ENCODE data around the gene NECTIN1. TPM values are rescaled to one million over a fixed set of nuclear protein-coding genes. Genes with fewer than 3 reads are reported as not detected.

Gene NECTIN1
- total RNA-seq, 1 experiment from 2014 or later, result 23.8 TPM

DNA sequence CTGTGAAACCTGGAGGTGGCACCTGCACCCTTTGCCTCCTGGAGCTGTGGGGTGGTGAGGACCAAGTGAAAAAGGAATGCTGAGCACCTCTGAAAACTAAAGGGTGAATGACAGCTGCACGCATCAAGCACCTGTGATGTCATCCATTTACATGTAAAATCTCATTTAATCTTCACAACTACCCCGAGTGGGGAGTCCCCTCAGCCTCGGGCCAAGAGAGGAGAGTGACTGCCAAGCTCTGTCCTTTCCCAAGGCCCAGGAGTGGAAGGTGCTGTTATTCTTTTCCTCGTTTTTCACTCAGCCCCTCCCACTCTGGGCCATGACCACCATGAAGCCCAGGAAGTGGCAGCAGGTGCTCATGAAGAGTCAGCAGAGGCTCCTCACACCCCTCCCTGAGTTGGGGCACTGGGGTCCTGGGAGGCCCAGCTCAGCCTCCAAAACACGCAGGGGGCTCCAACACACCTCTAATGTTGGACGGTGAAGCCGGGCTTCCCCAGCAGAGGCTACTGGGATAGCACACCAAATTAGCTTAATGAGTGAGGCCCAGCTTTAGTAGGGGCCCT, 35.7 kb downstream of the NECTIN1 start:
- Histone ChIP-seq H4K20me1 (ENCODE audit: insufficient read depth) (no peaks in the 10 kb centered on the region), H2AFZ (ENCODE audit: low read depth, low read length, poor library complexity, severe bottlenecking) (no peak overlapping the region), H3K4me3 (replicated peaks in 1 of 2; ENCODE audit: low read depth in 1 of 2, low read length in 2 of 2) (no peak overlapping the region), H3K36me3 (ENCODE audit: control insufficient read depth in 1 of 2, insufficient read depth in 2 of 2, low read length in 2 of 2) (no peaks in the 10 kb centered on the region), H3K4me1 (ENCODE audit: control insufficient read depth in 1 of 2, insufficient read depth in 2 of 2, low read length in 2 of 2) (peaks cover 61 to 74% of the 10 kb centered on the region in 2 experiments), H3K79me2 (ENCODE audit: insufficient read depth, low read length) (peaks cover 16% of the 10 kb centered on the region; the same call in 1 of the 2 replicates), H3K9ac (ENCODE audit: low read length) (no peak overlapping the region), H3K27ac (ENCODE audit: low read depth, low read length) (no peak overlapping the region), H3K4me2 (ENCODE audit: low read length) (0 out of 2 replicates have a peak overlapping the region, but pooled peaks have one; percentile 68), H3K9me2 (ENCODE audit: insufficient read depth) (no peaks in the 10 kb centered on the region), H3K9me3 (ENCODE audit: control insufficient read depth in 1 of 2, insufficient read depth in 1 of 2, low read depth in 1 of 2, low read length in 2 of 2) (no peaks in the 10 kb centered on the region), H3K27me3 (ENCODE audit: insufficient read depth, low read length) (no peaks in the 10 kb centered on the region)
- ATAC-seq (no peak), DNase-seq (ENCODE audit: low read depth, low spot score) (no peak)
- BruUV-seq (replicated peaks), result no TSS peak
- CTCF ChIA-PET, result interaction anchor here (1.0 to 1.4 kb wide), 2 partner anchors 28 to 36 kb away, joined by 3 read pairs; no protein-coding TSS in a partner anchor
- RAD21 ChIA-PET (ENCODE audit: low non-redundant PET in 1 of 2, low total read pairs in 2 of 2, uncharacterized antibody in 2 of 2, unreplicated experiment in 2 of 2), result no interaction called here
- TF ChIP-seq, protein P1, sequence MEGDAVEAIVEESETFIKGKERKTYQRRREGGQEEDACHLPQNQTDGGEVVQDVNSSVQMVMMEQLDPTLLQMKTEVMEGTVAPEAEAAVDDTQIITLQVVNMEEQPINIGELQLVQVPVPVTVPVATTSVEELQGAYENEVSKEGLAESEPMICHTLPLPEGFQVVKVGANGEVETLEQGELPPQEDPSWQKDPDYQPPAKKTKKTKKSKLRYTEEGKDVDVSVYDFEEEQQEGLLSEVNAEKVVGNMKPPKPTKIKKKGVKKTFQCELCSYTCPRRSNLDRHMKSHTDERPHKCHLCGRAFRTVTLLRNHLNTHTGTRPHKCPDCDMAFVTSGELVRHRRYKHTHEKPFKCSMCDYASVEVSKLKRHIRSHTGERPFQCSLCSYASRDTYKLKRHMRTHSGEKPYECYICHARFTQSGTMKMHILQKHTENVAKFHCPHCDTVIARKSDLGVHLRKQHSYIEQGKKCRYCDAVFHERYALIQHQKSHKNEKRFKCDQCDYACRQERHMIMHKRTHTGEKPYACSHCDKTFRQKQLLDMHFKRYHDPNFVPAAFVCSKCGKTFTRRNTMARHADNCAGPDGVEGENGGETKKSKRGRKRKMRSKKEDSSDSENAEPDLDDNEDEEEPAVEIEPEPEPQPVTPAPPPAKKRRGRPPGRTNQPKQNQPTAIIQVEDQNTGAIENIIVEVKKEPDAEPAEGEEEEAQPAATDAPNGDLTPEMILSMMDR (IDR thresholded peaks at IDR 0.05 in 2 of 3, conservative IDR thresholded peaks at IDR 0.05 in 1 of 3; ENCODE audit: borderline replicate concordance in 1 of 3, insufficient read depth in 1 of 3, low read depth in 2 of 3, low read length in 2 of 3), result no peak
- TF ChIP-seq SIN3A (IDR thresholded peaks at IDR 0.05; ENCODE audit: low read depth), result no peak
- no peak for TF ChIP-seq FOSL1 (IDR thresholded peaks at IDR 0.05; ENCODE audit: low read depth)
- TF ChIP-seq EGR1 (IDR thresholded peaks at IDR 0.05; ENCODE audit: low read depth), result no peak
- TF ChIP-seq, protein P2, sequence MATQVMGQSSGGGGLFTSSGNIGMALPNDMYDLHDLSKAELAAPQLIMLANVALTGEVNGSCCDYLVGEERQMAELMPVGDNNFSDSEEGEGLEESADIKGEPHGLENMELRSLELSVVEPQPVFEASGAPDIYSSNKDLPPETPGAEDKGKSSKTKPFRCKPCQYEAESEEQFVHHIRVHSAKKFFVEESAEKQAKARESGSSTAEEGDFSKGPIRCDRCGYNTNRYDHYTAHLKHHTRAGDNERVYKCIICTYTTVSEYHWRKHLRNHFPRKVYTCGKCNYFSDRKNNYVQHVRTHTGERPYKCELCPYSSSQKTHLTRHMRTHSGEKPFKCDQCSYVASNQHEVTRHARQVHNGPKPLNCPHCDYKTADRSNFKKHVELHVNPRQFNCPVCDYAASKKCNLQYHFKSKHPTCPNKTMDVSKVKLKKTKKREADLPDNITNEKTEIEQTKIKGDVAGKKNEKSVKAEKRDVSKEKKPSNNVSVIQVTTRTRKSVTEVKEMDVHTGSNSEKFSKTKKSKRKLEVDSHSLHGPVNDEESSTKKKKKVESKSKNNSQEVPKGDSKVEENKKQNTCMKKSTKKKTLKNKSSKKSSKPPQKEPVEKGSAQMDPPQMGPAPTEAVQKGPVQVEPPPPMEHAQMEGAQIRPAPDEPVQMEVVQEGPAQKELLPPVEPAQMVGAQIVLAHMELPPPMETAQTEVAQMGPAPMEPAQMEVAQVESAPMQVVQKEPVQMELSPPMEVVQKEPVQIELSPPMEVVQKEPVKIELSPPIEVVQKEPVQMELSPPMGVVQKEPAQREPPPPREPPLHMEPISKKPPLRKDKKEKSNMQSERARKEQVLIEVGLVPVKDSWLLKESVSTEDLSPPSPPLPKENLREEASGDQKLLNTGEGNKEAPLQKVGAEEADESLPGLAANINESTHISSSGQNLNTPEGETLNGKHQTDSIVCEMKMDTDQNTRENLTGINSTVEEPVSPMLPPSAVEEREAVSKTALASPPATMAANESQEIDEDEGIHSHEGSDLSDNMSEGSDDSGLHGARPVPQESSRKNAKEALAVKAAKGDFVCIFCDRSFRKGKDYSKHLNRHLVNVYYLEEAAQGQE (IDR thresholded peaks at IDR 0.05; ENCODE audit: low read depth), result no peak
- no peak for TF ChIP-seq RAD21 (IDR thresholded peaks at IDR 0.05; ENCODE audit: low read depth)
- no peak for TF ChIP-seq JUND (IDR thresholded peaks at IDR 0.05)
- TF ChIP-seq, protein P3, sequence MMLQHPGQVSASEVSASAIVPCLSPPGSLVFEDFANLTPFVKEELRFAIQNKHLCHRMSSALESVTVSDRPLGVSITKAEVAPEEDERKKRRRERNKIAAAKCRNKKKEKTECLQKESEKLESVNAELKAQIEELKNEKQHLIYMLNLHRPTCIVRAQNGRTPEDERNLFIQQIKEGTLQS (IDR thresholded peaks at IDR 0.05), result no peak
- TF ChIP-seq POLR2A (IDR thresholded peaks at IDR 0.05; ENCODE audit: borderline replicate concordance, extremely low read depth, insufficient read depth, insufficient read length), result no peak
- TF ChIP-seq, protein P4, sequence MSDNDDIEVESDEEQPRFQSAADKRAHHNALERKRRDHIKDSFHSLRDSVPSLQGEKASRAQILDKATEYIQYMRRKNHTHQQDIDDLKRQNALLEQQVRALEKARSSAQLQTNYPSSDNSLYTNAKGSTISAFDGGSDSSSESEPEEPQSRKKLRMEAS (IDR thresholded peaks at IDR 0.05), result no peak
- TF ChIP-seq CEBPB (IDR thresholded peaks at IDR 0.05; ENCODE audit: low read depth), result no peak
- no peak for TF ChIP-seq SP1 (IDR thresholded peaks at IDR 0.05; ENCODE audit: low read depth)
- no peak for TF ChIP-seq EZH2phosphoT487 (IDR thresholded peaks at IDR 0.05; ENCODE audit: borderline replicate concordance)
- no peak for TF ChIP-seq ELF1 (IDR thresholded peaks at IDR 0.05; ENCODE audit: borderline replicate concordance, low read depth)
- TF ChIP-seq, protein P5, sequence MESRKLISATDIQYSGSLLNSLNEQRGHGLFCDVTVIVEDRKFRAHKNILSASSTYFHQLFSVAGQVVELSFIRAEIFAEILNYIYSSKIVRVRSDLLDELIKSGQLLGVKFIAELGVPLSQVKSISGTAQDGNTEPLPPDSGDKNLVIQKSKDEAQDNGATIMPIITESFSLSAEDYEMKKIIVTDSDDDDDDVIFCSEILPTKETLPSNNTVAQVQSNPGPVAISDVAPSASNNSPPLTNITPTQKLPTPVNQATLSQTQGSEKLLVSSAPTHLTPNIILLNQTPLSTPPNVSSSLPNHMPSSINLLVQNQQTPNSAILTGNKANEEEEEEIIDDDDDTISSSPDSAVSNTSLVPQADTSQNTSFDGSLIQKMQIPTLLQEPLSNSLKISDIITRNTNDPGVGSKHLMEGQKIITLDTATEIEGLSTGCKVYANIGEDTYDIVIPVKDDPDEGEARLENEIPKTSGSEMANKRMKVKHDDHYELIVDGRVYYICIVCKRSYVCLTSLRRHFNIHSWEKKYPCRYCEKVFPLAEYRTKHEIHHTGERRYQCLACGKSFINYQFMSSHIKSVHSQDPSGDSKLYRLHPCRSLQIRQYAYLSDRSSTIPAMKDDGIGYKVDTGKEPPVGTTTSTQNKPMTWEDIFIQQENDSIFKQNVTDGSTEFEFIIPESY (IDR thresholded peaks at IDR 0.05; ENCODE audit: extremely low read depth, insufficient replicate concordance, low read length), result no peak
- no peak for TF ChIP-seq EZH2 (IDR thresholded peaks at IDR 0.05)
- intact Hi-C loops (cut with micrococcal nuclease), result no loop called here
- POLR2A ChIA-PET, result no interaction called here

Measured in HCT116 (cell line).